Effector CD8-positive, alpha-beta T cell (primary cell): ENCODE results near the gene DBP.
A peak's percentile ranks its signal among the peaks of the same experiment; 100 is the strongest.
"Not testable (repeated sequence)": the region's sequence is repeated elsewhere in the genome, so short reads cannot be mapped to it uniquely, and the experiment has no call there.

ENCODE experiments used
- DNase-seq: peaks from one replicate; lab custom pipeline; 2025; lab: John Stamatoyannopoulos, UW
- total RNA-seq, 4 experiments: gene quantifications; one replicate each; lab custom pipeline; 2026; lab: John Stamatoyannopoulos, UW

The DBP gene, protein sequence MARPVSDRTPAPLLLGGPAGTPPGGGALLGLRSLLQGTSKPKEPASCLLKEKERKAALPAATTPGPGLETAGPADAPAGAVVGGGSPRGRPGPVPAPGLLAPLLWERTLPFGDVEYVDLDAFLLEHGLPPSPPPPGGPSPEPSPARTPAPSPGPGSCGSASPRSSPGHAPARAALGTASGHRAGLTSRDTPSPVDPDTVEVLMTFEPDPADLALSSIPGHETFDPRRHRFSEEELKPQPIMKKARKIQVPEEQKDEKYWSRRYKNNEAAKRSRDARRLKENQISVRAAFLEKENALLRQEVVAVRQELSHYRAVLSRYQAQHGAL
- total RNA-seq = 18.4 to 55.7 (median 29.2) reads per million in 4 experiments

DNA sequence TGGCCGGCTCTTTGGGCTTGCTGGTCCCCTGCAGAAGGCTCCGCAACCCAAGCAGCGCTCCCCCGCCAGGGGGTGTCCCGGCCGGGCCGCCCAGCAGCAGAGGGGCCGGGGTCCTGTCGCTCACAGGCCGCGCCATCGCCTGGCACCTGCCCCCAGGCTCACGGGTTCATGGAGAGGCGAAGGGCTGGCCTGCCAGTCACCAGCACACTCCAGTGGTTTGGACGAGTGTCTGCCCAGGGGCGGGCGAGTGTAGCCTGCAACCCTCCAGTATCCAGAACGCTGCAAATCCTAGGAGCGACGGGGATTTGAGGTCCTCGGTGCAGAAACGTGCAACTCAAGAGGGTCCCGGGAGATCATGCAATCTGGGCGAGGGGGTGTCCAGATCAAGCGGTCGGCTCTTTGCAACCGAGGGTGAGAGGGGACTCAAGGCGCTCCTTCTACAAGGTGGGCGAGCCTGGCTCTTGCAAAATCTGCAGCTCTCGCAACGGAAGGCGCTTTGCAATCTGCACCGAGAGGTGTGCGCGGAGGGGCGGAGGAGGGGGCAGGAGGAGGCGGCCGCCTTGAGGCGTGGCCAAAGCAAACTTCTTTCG lies at the start of gene DBP:
Gene DBP (minus strand): TSS at position 521 of the 590 bp plus-strand sequence. CDS start 385 bp downstream, at position 136.
- no peak for DNase-seq

DNA sequence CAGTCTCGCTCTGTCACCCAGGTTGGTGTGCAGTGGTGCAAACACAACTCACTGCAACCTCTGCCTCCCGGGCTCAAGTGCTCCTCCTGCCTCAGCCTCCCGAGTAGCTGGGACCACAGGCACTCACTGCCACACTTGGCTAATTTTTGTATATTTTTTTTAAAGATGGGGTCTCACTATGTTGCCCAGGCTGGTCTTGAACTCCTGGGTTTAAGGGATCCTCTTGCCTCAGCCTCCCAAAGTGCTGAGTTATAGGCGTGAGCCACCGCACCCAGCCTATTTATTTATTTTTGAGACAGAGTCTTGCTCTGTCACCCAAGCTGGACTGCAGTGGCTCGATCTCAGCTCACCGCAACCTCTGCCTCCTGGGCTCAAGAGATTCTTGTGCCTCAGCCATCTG lies 49.5 kb upstream of the DBP start:
- DNase-seq = not testable (repeated sequence)

DNA sequence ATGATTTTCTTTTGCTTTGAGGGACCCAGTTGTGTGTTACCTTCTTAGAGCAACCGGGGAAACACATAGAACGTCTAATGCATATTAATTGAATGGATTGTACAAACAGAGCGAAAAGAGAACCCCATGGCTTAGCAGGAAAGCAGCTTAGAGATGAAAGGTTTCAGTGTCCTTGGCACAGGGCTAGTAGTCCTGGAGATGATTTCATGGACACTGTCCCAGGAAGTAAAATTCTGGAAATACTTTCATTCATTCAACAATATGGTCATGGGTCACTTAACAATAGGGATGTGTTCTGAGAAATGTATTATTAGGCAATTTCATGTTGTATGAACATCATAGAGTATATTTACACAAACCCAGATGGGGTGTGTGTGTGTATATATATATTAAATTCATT lies 48.9 kb upstream of the DBP start:
- no peak for DNase-seq

DNA sequence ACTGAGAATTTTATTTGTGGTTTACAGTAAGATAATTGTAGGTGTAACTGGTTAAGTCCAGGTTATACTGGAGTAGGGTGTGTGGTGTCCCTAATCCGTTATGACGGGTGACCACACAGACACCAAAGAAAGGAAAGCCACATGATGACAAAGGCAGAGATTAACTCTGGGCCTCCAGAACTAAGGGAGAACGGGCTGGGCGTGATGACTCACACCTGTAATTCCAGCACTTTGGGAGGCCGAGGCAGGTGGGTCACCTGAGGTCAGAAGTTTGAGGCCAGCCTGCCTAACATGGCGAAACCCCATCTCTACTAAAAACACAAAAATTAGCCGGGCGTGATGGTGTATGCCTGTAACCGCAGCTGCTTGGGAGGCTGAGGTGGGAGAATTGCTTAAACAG lies 48.4 kb upstream of the DBP start:
- DNase-seq = no peak

DNA sequence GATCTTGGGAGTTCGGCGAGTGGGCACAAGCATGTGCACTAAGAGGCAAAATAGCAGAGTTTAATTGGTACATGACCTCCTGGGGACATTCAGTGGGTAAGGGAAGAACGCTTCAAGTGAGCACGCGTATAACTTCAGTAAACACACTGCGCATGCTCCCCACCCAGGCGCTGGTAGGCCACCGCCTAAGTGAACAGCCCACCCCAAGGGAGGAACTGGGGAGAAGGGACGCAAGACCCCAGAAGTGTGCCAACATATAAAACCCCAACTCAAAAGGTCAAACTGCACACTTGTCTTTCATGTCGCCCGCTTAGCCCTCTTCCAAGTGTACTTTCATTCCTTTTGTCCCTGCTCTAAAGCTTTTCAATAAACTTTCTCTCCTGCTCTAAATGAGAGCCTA lies 46.2 kb upstream of the DBP start:
- DNase-seq = peak; percentile 32

DNA sequence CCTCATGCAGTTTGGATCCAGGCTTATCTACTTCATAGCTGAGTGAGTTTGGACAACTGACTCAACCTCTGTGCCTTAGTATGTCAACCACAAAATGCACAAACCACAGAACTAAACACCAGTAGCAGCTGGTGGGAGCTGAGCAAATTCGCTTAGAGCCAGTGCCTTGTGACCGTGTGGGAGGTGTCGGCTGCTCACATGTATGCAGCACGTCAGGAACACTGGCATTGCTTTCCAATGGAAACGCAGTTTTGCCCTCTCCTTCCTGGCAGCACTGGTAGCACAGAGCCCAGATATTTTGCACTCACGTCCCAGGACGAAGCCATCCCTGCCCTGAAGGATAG lies 43.9 kb upstream of the DBP start:
- no peak for DNase-seq

DNA sequence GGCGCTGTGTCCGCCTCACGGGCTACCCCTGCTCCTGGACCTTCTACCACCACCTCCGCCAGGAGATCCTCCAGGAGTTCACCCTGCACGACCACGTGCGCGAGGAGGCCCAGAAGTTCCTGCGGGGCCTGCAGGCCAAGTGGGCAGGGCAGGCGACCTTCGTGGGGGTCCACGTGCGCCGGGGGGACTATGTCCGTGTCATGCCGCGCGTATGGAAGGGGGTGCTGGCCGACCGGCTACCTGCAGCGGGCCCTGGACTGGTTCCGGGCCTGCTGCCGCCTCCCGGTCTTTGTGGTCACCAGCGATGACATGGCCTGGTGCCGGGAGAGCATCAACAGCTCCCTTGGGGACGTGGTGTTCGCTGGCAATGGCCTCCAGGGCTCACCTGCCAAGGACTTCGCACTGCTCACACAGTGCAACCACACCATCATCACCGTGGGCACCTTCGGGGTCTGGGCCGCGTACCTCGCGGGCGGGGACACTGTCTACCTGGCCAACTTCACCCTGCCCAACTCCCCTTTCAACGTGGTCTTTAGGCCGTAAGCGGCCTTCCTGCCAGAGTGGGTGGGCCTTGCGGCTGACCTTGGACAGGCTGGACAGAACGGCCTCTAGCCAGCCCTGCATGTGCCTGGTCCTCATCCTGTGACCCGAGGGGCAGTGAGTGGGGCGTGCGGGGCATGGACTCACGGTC lies 43.4 kb upstream of the DBP start:
- no peak for DNase-seq

DNA sequence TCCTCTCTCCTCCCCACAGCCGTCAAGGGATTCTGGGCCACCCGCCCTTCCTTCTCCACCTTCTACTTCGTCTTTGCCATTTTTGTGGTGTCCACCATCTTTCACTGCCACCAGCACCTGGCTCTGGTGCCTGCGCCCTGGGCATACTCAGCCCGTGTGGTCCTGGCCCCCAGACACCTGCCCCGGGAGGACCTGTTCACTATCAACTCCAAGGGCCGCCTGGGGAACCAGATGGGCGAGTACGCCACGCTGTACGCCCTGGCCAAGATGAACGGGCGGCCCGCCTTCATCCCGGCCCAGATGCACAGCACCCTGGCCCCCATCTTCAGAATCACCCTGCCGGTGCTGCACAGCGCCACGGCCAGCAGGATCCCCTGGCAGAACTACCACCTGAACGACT lies 42.8 kb upstream of the DBP start:
- not testable (repeated sequence) for DNase-seq

DNA sequence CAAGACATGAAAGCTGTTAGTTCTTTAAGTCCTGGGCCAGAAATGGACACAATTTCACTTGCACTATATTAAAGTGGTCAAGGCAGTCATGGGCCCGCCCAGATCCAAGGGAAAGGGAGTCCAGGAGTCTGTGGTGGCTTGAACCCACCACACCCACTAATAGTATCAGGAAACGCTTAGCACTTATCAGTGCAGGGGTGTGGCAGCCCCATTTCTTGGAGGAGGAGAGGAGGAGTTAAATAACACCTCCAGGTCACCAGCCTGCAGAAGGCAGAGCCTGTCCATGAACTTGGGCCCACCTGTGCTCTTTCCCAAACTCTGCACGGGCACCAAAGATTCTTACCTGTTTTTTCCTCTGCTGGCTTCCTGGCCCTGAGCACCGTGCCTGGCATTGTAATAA lies 41.0 kb upstream of the DBP start:
- DNase-seq = no peak

DNA sequence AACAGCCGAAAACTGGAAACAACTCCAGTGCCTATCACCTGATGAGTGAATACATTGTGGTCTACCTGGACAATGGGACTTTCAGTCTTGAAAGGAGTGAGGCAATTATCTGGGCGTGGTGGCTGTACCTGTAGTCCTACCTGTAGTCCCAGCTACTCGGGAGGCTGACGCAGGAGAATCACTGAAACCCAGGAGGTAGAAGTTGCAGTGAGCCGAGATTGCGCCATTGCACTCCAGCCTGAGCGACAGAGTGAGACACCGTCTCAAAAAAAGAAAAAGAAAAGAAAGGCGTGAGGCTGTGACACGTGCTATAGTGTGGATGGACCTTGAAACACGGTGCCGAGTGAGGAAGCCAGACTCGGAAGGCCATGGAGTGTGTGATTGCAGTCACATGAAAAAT lies 39.7 kb upstream of the DBP start:
- DNase-seq = no peak

DNA sequence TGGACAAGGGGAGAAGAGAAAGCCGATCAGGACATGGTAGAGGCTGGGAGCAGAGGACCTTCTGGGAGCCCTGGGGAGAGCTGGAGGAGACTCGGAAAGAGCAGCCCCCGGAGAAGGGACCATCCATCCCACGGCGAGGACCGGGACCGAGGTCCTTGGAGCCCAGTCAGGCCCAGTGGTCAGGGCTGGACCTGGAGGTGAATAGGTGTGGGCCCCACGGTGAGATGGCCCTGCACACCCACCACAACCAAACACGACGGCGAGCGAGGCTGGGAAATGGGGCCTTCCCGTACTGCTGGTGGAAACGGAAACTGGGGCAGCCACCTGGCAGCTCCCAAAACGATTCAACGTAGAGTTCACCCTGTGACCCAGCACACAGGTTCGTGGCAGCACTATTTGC lies 39.3 kb upstream of the DBP start:
- DNase-seq = no peak

DNA sequence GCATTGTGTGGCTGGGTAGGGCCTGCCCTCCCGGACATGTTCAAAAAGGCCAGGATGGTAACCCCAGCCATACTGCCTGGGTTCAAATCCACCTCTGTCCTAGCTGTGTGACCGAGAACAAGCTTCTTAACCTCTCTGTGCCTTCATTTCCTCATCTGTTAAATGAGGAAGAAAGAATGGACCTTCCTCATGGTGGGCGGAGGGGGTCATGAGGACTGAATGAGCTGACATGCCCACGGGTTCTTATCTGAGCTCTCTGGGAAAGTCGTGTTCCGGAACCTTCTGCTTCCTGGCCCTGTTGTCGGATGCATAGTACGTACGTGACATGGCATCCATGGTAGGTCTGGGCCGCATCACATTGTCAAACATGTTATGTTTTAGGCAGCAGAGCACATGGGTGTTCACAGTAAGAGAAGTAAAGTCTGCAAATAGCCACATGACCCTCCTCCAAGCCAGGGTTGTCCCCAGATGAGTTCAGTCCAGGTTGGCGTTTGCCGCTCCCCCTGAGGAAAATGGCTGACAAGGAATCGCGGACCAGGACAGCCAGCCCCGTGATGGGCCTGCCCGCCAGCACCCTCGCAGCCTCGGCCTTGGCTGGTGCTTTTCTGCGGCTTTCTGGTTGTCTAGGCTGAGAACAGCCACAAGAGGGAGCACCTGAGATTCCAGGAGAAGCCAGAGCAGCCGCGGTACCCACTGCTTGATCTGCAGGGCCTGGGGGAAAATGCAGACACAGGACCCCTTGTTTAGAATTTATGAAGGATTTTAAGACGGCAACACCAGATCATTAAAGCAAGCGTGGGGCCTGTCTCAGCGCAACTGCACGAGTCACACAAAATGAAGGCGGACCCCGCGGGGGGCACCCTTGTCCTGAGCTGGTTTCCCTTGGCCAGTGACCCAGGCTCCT lies 38.0 kb upstream of the DBP start:
- peak; percentile 54 for DNase-seq

DNA sequence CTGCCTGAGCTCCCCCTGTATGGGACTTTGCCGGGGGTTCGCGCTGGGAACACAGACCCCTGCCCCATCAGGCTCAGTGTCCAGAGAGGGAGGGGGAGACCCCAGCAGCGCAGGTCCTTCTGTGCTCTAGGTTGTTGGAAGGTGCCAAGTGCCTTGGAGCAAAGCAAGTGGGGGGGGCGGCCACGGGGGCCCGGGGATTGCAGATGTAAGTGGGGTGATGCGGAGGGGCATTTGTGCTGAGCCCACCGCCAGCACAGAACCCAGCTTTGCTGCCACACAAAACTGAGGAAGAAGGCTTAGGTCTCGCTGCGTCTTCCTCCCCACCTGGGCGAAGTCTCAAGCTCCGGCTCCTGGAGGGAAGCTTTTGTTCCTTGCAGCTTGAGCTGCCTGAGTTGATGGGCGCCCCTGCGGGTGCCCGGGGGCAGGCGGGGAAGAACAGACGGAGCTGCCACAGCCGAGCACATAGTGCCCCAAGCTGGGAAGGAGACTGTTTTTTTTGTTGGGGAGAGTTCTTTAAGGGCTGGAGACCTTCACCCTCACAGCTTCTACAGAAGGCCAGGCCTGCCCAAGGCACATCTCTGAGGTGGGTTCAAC lies 37.1 kb upstream of the DBP start:
- DNase-seq = no peak

DNA sequence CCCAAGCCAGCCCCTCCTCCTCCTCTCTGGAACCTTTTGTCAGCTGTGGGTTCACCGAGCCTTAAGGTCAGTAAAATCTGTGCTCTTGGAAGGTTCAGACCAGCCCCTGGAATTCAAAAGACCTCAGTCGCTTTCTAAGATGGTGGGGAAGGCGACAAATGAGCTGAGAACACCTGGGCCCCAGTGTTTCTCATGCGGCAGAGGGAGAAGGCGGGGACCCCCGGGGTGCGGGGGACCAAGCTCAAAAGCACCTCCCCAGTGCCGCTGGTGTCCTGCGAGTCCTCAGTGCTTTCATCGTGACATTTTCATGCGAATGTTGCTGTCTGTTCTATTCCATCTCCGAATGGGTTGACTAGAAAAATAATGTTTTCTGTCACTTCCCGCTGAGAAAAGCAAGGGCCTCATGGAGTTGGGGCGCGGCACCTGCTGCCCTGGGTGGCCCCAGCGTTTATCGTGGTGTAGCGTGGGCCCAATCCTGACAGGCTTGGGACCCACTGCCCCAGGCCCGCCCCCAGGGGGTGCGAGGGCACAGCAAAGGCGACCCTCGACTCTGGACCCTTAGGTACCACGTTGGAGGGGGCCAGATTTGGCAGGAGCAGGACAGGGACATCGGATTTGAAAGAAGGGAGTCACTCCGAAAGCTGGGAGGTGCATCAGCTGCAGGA lies 36.4 kb upstream of the DBP start:
- no peak for DNase-seq

DNA sequence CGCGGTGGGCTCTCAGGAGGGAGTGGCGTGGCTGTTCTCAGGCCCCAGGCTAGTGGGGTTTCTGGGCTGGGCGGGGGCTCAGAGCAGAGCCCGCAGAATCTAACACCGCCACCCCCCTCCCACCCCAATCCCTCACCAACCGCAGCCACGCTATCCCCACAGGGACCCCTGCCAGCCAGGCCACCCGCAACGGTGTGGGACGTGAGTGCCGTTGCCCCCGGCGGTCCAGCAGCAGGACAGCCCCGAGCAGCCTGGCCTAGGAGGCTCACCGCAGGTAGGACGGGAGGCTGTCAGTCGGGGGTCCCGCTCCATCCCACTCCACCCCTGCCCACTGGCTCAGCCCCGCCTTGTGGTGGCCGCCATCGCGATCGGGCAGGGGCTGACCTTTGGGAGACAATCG lies 35.8 kb upstream of the DBP start, which contains the start of gene NTN5:
Gene NTN5 (minus strand): TSS at position 24 of the 400 bp plus-strand sequence. CDS start 2,031 bp downstream, outside the sequence.
- no peak for DNase-seq

DNA sequence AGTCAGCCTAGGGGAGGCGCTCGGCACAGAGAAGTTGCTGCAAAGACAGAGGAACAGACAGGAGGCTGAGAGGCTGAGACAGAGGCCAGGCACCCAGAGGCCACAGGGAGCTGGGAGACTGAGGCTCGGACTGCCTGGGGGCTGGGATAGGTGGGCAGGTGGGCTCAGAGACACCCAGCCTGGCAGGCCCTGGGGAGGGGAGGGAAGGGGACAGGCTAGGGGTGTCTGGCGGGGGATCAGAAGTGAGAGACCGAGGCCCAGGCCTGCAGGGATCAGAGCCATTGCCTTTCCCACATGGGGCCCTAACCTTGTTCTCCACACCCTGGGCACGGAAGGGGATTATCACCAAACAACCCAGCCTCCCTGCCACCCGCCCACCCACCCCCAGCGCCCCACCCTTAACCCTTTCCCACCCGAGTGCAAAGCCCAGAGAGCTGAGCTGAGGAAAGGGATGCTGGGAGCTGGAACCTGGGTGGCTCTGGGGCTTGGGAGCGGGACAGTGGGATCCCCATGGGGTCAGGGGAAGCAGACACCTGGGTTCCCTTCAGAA lies 34.3 kb upstream of the DBP start:
- DNase-seq = no peak

DNA sequence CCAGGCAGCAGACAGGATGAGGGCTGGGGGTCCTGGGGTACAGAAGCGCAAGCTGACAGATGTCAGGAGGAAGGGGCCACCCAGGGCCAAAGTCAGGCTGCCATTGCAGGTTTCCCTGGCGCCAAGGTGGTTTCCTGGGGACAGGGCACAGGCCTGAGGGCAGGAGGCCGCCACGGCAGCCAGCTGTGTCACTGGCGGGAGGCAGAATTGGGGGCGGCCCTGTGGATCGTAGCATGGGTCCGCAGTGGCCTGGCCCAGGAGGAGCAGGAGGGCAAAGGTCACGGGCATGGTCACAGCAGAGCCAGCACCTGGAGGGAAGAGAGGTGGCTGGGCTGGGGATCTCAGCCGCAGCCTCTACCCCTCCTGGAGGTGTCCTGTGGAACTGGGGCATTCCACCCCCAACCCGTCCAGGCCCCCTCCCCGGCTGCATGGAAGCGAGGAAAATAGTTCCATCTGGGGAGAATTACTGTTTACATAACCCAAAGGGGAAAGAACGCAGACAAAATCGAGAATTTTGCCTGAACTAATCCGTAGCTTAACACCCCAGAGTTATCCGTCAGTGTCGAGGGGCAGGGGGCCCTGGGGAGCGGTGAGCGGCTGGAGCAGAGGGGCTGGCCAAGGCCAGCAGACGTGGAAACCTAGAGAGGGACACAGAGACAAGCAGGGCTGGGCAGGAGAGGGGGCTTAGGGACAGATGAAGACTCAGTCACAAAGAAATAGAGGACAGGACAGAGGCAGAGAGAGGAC lies 33.7 kb upstream of the DBP start:
- no peak for DNase-seq

DNA sequence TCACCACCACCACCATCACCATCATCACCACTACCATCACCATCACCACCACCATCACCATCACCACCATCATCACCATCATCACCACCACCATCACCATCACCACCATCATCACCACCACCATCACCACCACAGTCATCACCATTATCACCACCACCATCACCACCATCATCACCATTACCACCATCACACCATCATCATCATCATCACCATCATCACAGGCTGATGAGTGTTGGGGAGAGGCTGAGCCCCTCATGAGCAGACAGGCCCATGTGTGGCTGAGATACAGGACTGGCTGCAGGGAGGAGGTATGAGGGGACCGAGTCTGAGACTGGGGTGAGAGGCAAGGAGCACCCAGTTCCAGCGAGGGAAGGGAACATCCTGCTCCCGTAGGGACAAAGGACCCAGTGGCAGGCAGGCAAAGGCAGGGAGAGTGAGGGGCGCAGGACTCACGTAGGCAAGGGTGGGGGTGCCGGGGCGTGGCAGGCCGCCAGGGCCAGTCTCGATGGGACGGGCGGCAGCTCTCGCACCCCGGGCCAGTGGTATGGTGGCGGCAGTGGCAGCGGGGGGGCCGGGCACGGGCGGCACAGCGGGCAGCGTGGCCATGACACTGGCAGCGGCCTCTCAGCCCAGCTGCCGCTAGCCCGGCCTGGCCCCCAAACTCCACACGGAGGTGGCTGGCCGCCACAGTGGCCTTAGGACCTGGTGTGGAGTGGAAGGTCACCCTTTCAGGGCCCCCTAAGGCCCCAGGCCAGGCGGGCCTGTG lies 32.9 kb upstream of the DBP start:
- no peak for DNase-seq

DNA sequence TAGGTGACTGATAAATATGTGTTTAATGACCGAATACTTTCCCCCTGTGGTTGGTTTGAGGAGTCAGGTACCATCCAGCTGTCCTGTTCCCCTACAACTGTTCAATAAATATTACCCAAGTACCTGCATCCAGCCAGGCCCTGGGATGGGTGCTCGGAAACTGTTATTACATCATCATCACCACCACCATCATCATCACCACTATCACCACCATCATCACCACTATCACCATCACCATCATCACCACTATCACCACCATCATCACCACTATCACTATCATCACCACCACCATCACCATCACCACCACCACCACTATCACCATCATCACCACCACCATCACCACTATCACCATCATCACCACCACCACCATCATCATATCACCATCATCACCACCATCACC lies 31.6 kb upstream of the DBP start:
- DNase-seq = no peak
